Activated CD4-positive, alpha-beta T cell treated with anti-CD3 and anti-CD28 coated beads for 36 hours (primary cell): ENCODE measurements around the gene FOXO1. TPM values are rescaled to one million over a fixed set of nuclear protein-coding genes. Genes with fewer than 3 reads are reported as not detected.

ENCODE experiments used
- ATAC-seq: fragments of 200-7000 bp; cut with Tn5 transposase; one replicate; pipeline ENCODE4 v1.10.0; 2021; ENCODE audit warnings: mild to moderate bottlenecking, moderate library complexity
- CTCF ChIA-PET: fragments of 350-600 bp; sonication (Branson Sonifier 250); formaldehyde crosslinking; loops from one replicate; lab custom pipeline; 2021; ENCODE audit warnings: antibody characterized with exemption; lab: Charles Lee
- POLR2A ChIA-PET: fragments of 350-600 bp; sonication (Branson Sonifier 250); formaldehyde crosslinking; loops from one replicate; lab custom pipeline; 2021; ENCODE audit warnings: antibody characterized with exemption, inconsistent platforms; lab: Charles Lee
- DNase-seq: peaks from one replicate; pipeline ENCODE4 v3.0.0-alpha.2; 2020
- H3K27ac Mint-ChIP-seq: one replicate; pipeline ENCODE4 v1.8.0; 2021; ENCODE audit warnings: mixed read lengths
- H3K27me3 Mint-ChIP-seq: one replicate; pipeline ENCODE4 v1.8.0; 2021; ENCODE audit warnings: mixed read lengths
- H3K36me3 Mint-ChIP-seq: one replicate; pipeline ENCODE4 v1.8.0; 2021; ENCODE audit warnings: low read depth, mixed read lengths
- H3K4me1 Mint-ChIP-seq: one replicate; pipeline ENCODE4 v1.8.0; 2021; ENCODE audit warnings: mixed read lengths
- H3K4me3 Mint-ChIP-seq: one replicate; pipeline ENCODE4 v1.8.0; 2021; ENCODE audit warnings: mild to moderate bottlenecking, moderate library complexity, mixed read lengths
- H3K9me3 Mint-ChIP-seq: one replicate; pipeline ENCODE4 v1.8.0; 2021; ENCODE audit warnings: low read depth, mixed read lengths
- intact Hi-C, 2 experiments: fragments of 100-400 bp; cut with DNase I in 1 of 2; cut with micrococcal nuclease in 1 of 2; formaldehyde crosslinking; loops; one replicate each; pipeline versions ENCODE4 v1.14.2 to v1.15.1; 2022 to 2024; cut with DNase I, micrococcal nuclease
- total RNA-seq, 2 experiments: library from RNA; stranded (reverse); gene quantifications; one replicate each; pipeline ENCODE4 v1.2.3, GENCODE V29; 2021

The FOXO1 gene
- total RNA-seq, 2 experiments from 2014 or later: 37.5 to 42.5 TPM

GRCh38 chr13:40580566-40581276, 85.7 kb downstream of the FOXO1 start:
- DNase-seq (no peak), ATAC-seq (no peak)
- no peak overlapping the region for H3K4me3 Mint-ChIP-seq
- H3K9me3 Mint-ChIP-seq: peaks cover 10% of the 10 kb centered on the region
- peak overlapping the region; percentile 38 for H3K27ac Mint-ChIP-seq
- CTCF ChIA-PET: interaction anchor here (0.6 to 2.5 kb wide), 7 partner anchors 10 to 511 kb away, joined by 3 to 6 read pairs (median 4); no protein-coding TSS in a partner anchor
- no peaks in the 10 kb centered on the region for H3K27me3 Mint-ChIP-seq
- POLR2A ChIA-PET: no interaction called here
- peaks cover 22% of the 10 kb centered on the region for H3K36me3 Mint-ChIP-seq
- intact Hi-C loops: loop anchor here in 1 of 2 experiments (10.0 kb wide), 1 partner anchor 516 kb away; no protein-coding TSS in a partner anchor
- H3K4me1 Mint-ChIP-seq: peaks cover 91% of the 10 kb centered on the region

- Mint-ChIP-seq H3K27me3 (no peaks in the 10 kb centered on the region), H3K9me3 (peaks cover 8% of the 10 kb centered on the region), H3K4me3 (no peak overlapping the region), H3K4me1 (peaks cover 91% of the 10 kb centered on the region), H3K36me3 (peaks cover 20% of the 10 kb centered on the region), H3K27ac (peak overlapping the region; percentile 60)
- intact Hi-C loops: no loop called here
- ATAC-seq (no peak), DNase-seq (no peak)
- ChIA-PET POLR2A (interaction anchor here (0.5 kb wide), 1 partner anchor 581 kb away, joined by 4 read pairs; no protein-coding TSS in a partner anchor), CTCF (interaction anchor here (1.4 to 2.5 kb wide), 2 partner anchors 9 to 14 kb away, joined by 4 to 6 read pairs; no protein-coding TSS in a partner anchor)
Observed at GRCh38 chr13:40579535-40579934, 86.9 kb downstream of the FOXO1 start.

- H3K27me3 Mint-ChIP-seq: no peaks in the 10 kb centered on the region
- POLR2A ChIA-PET: no interaction called here
- no peak for DNase-seq
- intact Hi-C loops: no loop called here
- peaks cover under 1% of the 10 kb centered on the region for H3K9me3 Mint-ChIP-seq
- H3K4me1 Mint-ChIP-seq: peaks cover 97% of the 10 kb centered on the region
- peak overlapping the region; percentile 55 for H3K27ac Mint-ChIP-seq
- H3K36me3 Mint-ChIP-seq: peaks cover 11% of the 10 kb centered on the region
- ATAC-seq: no peak
- CTCF ChIA-PET: interaction anchor here (0.8 to 1.4 kb wide), 3 partner anchors 9 to 60 kb away, joined by 3 read pairs; no protein-coding TSS in a partner anchor
- no peak overlapping the region for H3K4me3 Mint-ChIP-seq
Observed at GRCh38 chr13:40578055-40578454, 88.4 kb downstream of the FOXO1 start.

GRCh38 chr13:40576369-40576768, 90.1 kb downstream of the FOXO1 start:
- ChIA-PET CTCF (interaction anchor here (0.9 to 1.2 kb wide), 3 partner anchors 12 to 27 kb away, joined by 3 read pairs; no protein-coding TSS in a partner anchor), POLR2A (interaction anchor here (0.7 kb wide), 1 partner anchor 24 kb away, joined by 4 read pairs; no protein-coding TSS in a partner anchor)
- Mint-ChIP-seq H3K27ac (peak overlapping the region; percentile 70), H3K4me1 (peaks cover 98% of the 10 kb centered on the region), H3K4me3 (no peak overlapping the region), H3K36me3 (peaks cover 5% of the 10 kb centered on the region), H3K27me3 (no peaks in the 10 kb centered on the region), H3K9me3 (no peaks in the 10 kb centered on the region)
- intact Hi-C loops: no loop called here
- no peak for DNase-seq
- peak; percentile 56 for ATAC-seq

GRCh38 chr13:40572961-40573360, 93.5 kb downstream of the FOXO1 start:
- Mint-ChIP-seq H3K27me3 (no peaks in the 10 kb centered on the region), H3K4me3 (no peak overlapping the region), H3K27ac (peak overlapping the region; percentile 56), H3K36me3 (peaks cover 10% of the 10 kb centered on the region), H3K4me1 (peaks cover 96% of the 10 kb centered on the region), H3K9me3 (no peaks in the 10 kb centered on the region)
- CTCF ChIA-PET: interaction anchor here (0.6 to 1.2 kb wide), 4 partner anchors 19 to 368 kb away, joined by 3 read pairs; no protein-coding TSS in a partner anchor
- intact Hi-C loops: no loop called here
- ATAC-seq (no peak), DNase-seq (no peak)
- POLR2A ChIA-PET: no interaction called here

GRCh38 chr13:40571338-40571963, 95.0 kb downstream of the FOXO1 start:
- Mint-ChIP-seq H3K4me3 (no peak overlapping the region), H3K4me1 (peaks cover 93% of the 10 kb centered on the region), H3K9me3 (no peaks in the 10 kb centered on the region), H3K27ac (peak overlapping the region; percentile 79), H3K27me3 (no peaks in the 10 kb centered on the region), H3K36me3 (peaks cover 10% of the 10 kb centered on the region)
- ChIA-PET CTCF (interaction anchor here (0.7 to 1.8 kb wide), 4 partner anchors 9 to 111 kb away, joined by 3 to 6 read pairs (median 3); no protein-coding TSS in a partner anchor), POLR2A (interaction anchor here (0.6 kb wide), 1 partner anchor 37 kb away, joined by 3 read pairs; no protein-coding TSS in a partner anchor)
- DNase-seq: no peak
- ATAC-seq: peak; percentile 8
- intact Hi-C loops: no loop called here

- DNase-seq (no peak), ATAC-seq (peak; percentile 21)
- no peaks in the 10 kb centered on the region for H3K27me3 Mint-ChIP-seq
- intact Hi-C loops: no loop called here
- peak overlapping the region; percentile 6 for H3K27ac Mint-ChIP-seq
- no peaks in the 10 kb centered on the region for H3K9me3 Mint-ChIP-seq
- POLR2A ChIA-PET: interaction anchor here (0.6 to 0.7 kb wide), 2 partner anchors 38 to 787 kb away, joined by 3 read pairs; no protein-coding TSS in a partner anchor
- no peak overlapping the region for H3K4me3 Mint-ChIP-seq
- peaks cover 90% of the 10 kb centered on the region for H3K4me1 Mint-ChIP-seq
- peaks cover 9% of the 10 kb centered on the region for H3K36me3 Mint-ChIP-seq
- CTCF ChIA-PET: interaction anchor here (1.1 to 1.8 kb wide), 3 partner anchors 9 to 112 kb away, joined by 3 to 6 read pairs (median 3); no protein-coding TSS in a partner anchor
Observed at GRCh38 chr13:40570930-40571329, 95.5 kb downstream of the FOXO1 start.

- Mint-ChIP-seq H3K36me3 (peaks cover 8% of the 10 kb centered on the region), H3K4me1 (peaks cover 90% of the 10 kb centered on the region), H3K9me3 (no peaks in the 10 kb centered on the region), H3K27ac (peak overlapping the region; percentile 17), H3K27me3 (no peaks in the 10 kb centered on the region), H3K4me3 (no peak overlapping the region)
- POLR2A ChIA-PET: no interaction called here
- no peak for ATAC-seq
- intact Hi-C loops: no loop called here
- CTCF ChIA-PET: interaction anchor here (0.8 to 2.4 kb wide), 2 partner anchors 9 to 10 kb away, joined by 3 to 8 read pairs; no protein-coding TSS in a partner anchor
- DNase-seq: no peak
Observed at GRCh38 chr13:40569024-40569350, 97.5 kb downstream of the FOXO1 start.

- Mint-ChIP-seq H3K4me1 (peaks cover 90% of the 10 kb centered on the region), H3K9me3 (no peaks in the 10 kb centered on the region), H3K4me3 (no peak overlapping the region), H3K36me3 (peaks cover 8% of the 10 kb centered on the region), H3K27me3 (no peaks in the 10 kb centered on the region), H3K27ac (peak overlapping the region; percentile 38)
- DNase-seq (no peak), ATAC-seq (no peak)
- ChIA-PET POLR2A (no interaction called here), CTCF (interaction anchor here (0.8 to 2.4 kb wide), 2 partner anchors 9 to 10 kb away, joined by 3 to 8 read pairs; no protein-coding TSS in a partner anchor)
- intact Hi-C loops: no loop called here
Observed at GRCh38 chr13:40568246-40569023, 98.0 kb downstream of the FOXO1 start.

GRCh38 chr13:40566811-40567210, 99.6 kb downstream of the FOXO1 start:
- H3K4me1 Mint-ChIP-seq: peaks cover 92% of the 10 kb centered on the region
- DNase-seq (no peak), ATAC-seq (no peak)
- H3K27me3 Mint-ChIP-seq: no peaks in the 10 kb centered on the region
- intact Hi-C loops: no loop called here
- H3K9me3 Mint-ChIP-seq: no peaks in the 10 kb centered on the region
- peak overlapping the region; percentile 55 for H3K27ac Mint-ChIP-seq
- POLR2A ChIA-PET: no interaction called here
- CTCF ChIA-PET: interaction anchor here (0.6 to 2.4 kb wide), 4 partner anchors 8 to 725 kb away, joined by 3 to 8 read pairs (median 4); no protein-coding TSS in a partner anchor
- peaks cover 8% of the 10 kb centered on the region for H3K36me3 Mint-ChIP-seq
- no peak overlapping the region for H3K4me3 Mint-ChIP-seq
